Measurements from ENCODE around the gene CNN2. TPM values are rescaled to one million over a fixed set of nuclear protein-coding genes. Genes with fewer than 3 reads are reported as not detected.

CNN2 gene
- total and polyA plus RNA-seq, 2 donors (not counting 1 experiment from before 2014, with no cell fraction given), result 198 to 301 TPM

DNA sequence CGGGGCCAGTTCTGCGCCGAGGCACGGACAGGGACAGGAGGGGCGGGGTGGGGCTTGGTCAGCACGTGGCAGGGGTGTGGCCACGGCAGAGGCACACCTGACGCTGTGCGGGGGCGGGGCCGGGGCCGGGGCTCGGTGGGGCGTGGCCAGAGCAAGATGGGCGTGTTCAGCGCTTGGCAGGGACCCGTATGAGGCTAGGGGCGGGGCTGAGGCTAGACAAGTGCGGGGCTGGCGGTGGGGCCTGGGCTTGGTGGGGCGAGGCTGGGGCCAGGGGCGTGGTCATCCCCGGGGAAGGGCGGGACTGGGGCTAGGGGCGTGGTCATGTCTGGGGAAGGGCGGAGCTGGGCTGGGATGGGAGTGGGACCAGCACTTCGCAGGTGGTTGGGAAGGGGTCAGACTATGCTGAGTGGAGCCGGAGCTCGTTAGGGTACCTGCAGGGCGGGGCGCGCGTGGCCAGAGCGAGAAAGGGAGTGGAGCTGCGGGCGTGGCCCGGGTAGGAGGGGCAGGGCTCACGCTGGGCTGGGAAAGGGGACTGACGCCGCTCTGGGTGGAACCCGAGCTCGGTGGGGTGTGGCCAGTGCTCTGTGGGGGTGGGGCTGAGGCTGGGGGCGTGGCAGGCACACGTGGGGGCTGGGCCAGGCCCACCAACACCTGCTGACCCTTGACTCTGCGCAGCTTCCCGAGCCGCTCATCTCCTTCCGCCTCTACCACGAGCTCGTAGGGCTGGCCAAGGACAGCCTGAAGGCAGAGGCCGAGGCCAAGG is 55.9 kb downstream of the CNN2 start:
- H3K9ac ChIP-seq (ENCODE audit: low read length), result no peak overlapping the region
- no peak overlapping the region for H2AFZ ChIP-seq (ENCODE audit: insufficient read depth, low read depth, low read length, poor library complexity, severe bottlenecking)
- POLR2A ChIA-PET, result interaction anchor here (0.5 to 8.4 kb wide), 8 partner anchors 8 to 185 kb away, joined by 3 to 97 read pairs (median 6); partner anchors contain the start of genes ARHGAP45, RNU6-2 and TMEM259
- DNase-seq, result peak; percentile 77
- CTCF ChIA-PET, result interaction anchor here (1.7 kb wide), 1 partner anchor 18 kb away, joined by 8 read pairs; no protein-coding TSS in a partner anchor
- no peaks in the 10 kb centered on the region for H3K27me3 Mint-ChIP-seq
- no peaks in the 10 kb centered on the region for H3K9me3 Mint-ChIP-seq (ENCODE audit: insufficient read depth)
- no peak overlapping the region for H3K4me3 ChIP-seq (ENCODE audit: control extremely low read depth in 1 of 5, extremely low read depth in 1 of 5, insufficient read depth in 1 of 5, low read depth in 2 of 5, low read length in 4 of 5)
- no peaks in the 10 kb centered on the region for H3K9me3 ChIP-seq (ENCODE audit: control extremely low read depth in 1 of 3, control insufficient read depth in 2 of 3, insufficient read depth in 1 of 3, low read length in 2 of 3)
- TF ChIP-seq, protein P1, sequence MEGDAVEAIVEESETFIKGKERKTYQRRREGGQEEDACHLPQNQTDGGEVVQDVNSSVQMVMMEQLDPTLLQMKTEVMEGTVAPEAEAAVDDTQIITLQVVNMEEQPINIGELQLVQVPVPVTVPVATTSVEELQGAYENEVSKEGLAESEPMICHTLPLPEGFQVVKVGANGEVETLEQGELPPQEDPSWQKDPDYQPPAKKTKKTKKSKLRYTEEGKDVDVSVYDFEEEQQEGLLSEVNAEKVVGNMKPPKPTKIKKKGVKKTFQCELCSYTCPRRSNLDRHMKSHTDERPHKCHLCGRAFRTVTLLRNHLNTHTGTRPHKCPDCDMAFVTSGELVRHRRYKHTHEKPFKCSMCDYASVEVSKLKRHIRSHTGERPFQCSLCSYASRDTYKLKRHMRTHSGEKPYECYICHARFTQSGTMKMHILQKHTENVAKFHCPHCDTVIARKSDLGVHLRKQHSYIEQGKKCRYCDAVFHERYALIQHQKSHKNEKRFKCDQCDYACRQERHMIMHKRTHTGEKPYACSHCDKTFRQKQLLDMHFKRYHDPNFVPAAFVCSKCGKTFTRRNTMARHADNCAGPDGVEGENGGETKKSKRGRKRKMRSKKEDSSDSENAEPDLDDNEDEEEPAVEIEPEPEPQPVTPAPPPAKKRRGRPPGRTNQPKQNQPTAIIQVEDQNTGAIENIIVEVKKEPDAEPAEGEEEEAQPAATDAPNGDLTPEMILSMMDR (IDR thresholded peaks at IDR 0.05), result no peak
- TF ChIP-seq EZH2 (IDR thresholded peaks at IDR 0.05; ENCODE audit: borderline replicate concordance, insufficient read depth, low read depth, low read length, poor library complexity, severe bottlenecking), result no peak
- ATAC-seq (ENCODE audit: low read depth), result peak; percentile 67
- H3K27me3 ChIP-seq (replicated peaks in 1 of 4; ENCODE audit: control extremely low read depth in 1 of 4, control insufficient read depth in 3 of 4, insufficient read depth in 4 of 4, low read length in 3 of 4), result no peaks in the 10 kb centered on the region
- peaks cover 94% of the 10 kb centered on the region for H4K20me1 ChIP-seq (ENCODE audit: control insufficient read depth, insufficient read depth, low read length, poor library complexity, severe bottlenecking)
- H3K4me3 Mint-ChIP-seq, result peak overlapping the region; percentile 13
- H3K4me1 Mint-ChIP-seq, result peaks cover 34% of the 10 kb centered on the region
- H3K79me2 ChIP-seq (ENCODE audit: control insufficient read depth, insufficient read depth, low read length), result peaks cover 39% of the 10 kb centered on the region
- intact Hi-C loops (cut with micrococcal nuclease), result no loop called here
- peak overlapping the region; percentile 79 for H3K27ac Mint-ChIP-seq
- H3K4me2 ChIP-seq (replicated peaks; ENCODE audit: low read depth, low read length, poor library complexity, severe bottlenecking), result peak overlapping the region; percentile 3
- H3K4me1 ChIP-seq (ENCODE audit: control insufficient read depth in 2 of 2, insufficient read depth in 2 of 2, low read length in 2 of 2), result peaks cover 33 to 67% of the 10 kb centered on the region in 2 donors
- peak overlapping the region; percentile 18 to 30 for H3K27ac ChIP-seq (ENCODE audit: low read length in 2 of 2)
- WGBS (ENCODE audit: insufficient coverage), result 80% methylated on average over 49 of the region's 51 CpGs
- H3K36me3 ChIP-seq (replicated peaks in 1 of 2; ENCODE audit: control extremely low read depth in 1 of 2, control insufficient read depth in 1 of 2, extremely low read depth in 1 of 2, insufficient read depth in 2 of 2, low read length in 1 of 2), result peaks cover 0 to 91% of the 10 kb centered on the region in 2 experiments

Data from B cell (primary cell).